Measurements from ENCODE around the gene TAGLN2.
A peak's percentile ranks its signal among the peaks of the same experiment; 100 is the strongest.

TAGLN2 gene

DNA sequence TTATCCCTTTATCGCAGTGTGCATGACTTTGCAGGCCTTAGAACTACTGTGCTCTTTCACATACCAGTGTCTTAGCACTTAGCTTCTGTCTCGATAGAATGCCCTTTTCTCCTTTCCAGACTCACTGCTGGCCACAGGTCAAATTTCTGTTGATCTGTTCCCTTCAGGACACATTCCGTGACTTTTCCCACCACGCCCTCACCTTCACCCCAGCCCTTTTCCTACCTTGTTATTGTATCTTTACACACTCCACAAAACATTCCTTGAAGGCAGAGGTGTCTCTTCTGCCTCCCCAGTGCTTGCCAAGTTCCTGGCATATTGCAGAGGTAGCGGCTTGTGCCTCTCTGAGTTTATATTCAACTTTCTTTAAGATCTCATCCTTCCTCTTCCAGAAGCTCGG lies 23.8 kb upstream of the TAGLN2 start:
- TF ChIP-seq, protein P1, sequence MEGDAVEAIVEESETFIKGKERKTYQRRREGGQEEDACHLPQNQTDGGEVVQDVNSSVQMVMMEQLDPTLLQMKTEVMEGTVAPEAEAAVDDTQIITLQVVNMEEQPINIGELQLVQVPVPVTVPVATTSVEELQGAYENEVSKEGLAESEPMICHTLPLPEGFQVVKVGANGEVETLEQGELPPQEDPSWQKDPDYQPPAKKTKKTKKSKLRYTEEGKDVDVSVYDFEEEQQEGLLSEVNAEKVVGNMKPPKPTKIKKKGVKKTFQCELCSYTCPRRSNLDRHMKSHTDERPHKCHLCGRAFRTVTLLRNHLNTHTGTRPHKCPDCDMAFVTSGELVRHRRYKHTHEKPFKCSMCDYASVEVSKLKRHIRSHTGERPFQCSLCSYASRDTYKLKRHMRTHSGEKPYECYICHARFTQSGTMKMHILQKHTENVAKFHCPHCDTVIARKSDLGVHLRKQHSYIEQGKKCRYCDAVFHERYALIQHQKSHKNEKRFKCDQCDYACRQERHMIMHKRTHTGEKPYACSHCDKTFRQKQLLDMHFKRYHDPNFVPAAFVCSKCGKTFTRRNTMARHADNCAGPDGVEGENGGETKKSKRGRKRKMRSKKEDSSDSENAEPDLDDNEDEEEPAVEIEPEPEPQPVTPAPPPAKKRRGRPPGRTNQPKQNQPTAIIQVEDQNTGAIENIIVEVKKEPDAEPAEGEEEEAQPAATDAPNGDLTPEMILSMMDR (IDR thresholded peaks at IDR 0.05; ENCODE audit: low read depth, low read length), result no peak
- no peak overlapping the region for H3K4me3 ChIP-seq (ENCODE audit: low read depth, low read length)

DNA sequence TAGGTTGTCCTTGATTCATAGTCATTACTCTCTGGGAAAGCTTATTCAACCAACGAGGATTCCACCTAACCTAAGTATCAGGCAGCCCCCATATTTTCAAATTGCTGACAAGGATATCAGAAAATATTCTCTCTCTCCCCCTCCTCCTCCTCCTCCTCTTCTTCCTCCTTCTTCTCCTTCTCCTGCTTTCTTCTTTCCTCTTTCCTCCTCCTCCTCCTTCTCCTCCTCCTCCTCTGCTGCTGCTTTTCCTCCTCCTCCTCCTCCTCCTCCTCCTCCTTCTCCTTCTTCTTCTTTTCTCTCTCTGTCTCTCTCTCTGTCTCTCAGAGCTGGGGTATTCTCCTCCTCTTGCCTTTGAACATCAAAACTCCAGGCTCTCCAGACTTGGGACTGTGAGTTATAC lies 22.6 kb upstream of the TAGLN2 start:
- TF ChIP-seq, protein P1 (IDR thresholded peaks at IDR 0.05; ENCODE audit: low read depth, low read length), result no peak
- no peak overlapping the region for H3K4me3 ChIP-seq (ENCODE audit: low read depth, low read length)

DNA sequence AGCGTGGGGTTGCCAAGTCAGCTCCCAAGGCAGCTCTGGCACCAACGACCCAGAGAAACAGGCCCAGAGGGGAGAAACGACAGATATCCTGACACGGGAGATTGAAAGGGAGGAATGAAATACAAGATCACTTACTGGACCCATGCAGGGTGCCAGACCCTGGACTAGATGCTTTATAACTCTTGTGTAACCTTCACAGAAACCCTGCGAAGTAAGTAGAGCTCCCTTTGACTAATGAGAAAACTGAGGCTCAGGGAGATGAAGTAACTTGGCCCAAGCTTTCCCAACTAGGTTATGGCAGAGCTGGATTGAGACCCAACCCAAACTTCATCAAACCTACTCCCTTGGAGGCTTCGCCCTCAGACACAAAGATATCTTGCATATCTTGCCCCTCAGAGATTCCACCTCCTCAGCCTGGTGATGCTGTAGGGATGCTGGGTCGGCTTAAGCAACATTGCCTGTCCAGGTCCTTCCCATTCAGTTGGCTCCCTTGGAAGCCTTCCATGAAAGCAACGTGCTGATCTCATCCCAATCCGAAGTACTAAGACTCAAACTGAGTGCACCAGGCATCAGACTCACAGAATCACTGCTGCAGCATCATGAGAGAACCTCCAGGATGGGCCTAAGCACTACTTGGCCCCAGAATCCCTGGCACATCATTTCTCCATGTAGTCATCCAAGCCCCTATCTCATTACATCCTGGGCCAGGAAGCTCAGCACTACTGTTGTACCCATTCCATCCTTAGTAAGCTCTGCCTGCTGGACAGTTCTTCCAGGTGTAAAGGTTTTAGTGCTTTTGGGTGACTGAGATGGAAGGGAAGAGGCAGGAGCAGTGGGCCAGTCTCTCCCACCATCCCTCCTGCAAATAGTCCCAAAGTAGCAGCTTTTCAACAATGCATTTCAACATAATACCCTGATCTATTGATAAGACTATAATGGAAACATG lies 21.2 kb upstream of the TAGLN2 start:
- H3K4me3 ChIP-seq (ENCODE audit: low read depth, low read length), result no peak overlapping the region
- TF ChIP-seq, protein P1 (IDR thresholded peaks at IDR 0.05; ENCODE audit: low read depth, low read length), result no peak

DNA sequence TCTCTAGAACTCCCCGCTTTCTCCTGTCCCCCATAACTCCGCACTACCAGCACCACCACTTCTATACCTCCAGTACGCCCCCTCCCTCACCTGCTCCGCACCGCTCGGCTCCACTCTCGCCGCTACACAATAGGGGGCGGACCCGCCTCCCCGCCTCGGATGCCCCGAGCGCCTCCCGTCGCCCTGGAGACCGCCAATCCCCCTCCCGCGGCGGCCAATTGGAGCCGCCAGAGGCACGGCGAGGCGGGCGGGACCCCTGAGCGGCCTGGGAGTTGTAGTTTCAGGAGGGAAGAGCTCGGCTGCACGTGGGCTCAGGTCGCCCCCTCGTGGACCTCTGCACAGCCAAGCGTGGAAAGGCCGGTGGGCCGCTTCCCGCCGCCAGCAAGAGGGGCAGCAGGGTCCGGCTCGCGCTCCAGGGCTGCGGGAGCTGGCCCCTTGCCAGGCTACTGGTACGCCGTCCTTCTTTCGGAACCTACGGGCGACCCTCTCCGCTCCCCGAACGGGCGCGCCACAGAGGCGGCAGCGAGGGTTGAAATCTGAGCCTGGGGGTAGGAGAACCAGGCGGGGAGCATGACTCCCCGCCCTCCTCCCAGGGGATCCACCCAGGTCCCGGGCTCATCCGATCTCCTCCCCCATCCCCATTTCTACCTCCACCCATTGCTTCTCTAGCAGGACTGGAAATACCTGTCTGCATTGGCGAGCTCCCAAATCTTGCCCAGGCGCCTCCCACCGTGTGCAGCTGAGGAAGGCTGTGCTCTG lies 20.4 kb upstream of the TAGLN2 start, which contains the start of gene IGSF9:
Gene IGSF9, minus strand, starts transcription at position 131 of the 759 bp plus-strand sequence. CDS start 2,159 bp downstream, outside the sequence.
- TF ChIP-seq, protein P1 (IDR thresholded peaks at IDR 0.05; ENCODE audit: low read depth, low read length), result no peak
- peak within 1 kb of the TSS; percentile 17; the same call in 1 of the 2 replicates for H3K4me3 ChIP-seq (ENCODE audit: low read depth, low read length)

DNA sequence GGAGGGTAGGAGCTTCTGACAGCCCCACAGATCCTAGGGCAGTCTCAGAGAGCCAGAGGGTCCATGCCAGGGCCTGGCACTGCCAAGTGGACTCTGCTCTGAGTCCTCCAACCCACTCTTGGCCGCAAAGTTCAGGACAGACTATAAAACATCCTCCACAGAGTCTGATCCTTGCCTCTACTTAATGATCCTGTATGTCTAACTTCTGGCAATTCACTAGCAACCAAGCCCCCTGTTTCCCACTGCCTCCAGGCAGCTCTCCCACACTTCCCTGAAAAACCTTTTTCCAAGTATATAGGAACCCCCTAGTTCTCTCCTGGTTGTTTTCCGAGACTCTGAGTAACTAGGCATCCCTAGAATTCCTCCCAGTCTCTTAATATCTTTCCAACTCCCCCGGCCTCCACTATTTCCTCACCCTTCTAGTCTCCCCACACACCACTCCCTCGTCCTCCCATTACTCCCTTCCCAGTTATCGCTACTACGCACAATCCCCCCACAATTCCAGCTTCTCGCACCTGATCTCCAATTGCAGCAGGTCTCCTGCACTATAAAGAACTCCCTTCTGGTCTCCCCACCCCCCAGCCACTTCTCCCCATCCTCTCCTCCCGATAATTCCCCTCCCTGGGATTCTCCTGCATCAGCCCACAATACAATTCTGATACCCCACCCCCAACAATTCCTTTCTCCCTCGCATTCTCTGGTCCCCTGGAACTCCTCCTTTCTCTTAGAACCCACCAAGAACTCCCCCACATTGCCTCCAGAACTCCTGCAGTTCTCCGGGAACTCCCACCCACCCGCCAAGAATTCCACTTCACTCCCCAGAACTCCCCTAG lies 19.5 kb upstream of the TAGLN2 start:
- H3K4me3 ChIP-seq (ENCODE audit: low read depth, low read length), result no peak overlapping the region; the same call in 1 of the 2 replicates
- TF ChIP-seq, protein P1 (IDR thresholded peaks at IDR 0.05; ENCODE audit: low read depth, low read length), result no peak

DNA sequence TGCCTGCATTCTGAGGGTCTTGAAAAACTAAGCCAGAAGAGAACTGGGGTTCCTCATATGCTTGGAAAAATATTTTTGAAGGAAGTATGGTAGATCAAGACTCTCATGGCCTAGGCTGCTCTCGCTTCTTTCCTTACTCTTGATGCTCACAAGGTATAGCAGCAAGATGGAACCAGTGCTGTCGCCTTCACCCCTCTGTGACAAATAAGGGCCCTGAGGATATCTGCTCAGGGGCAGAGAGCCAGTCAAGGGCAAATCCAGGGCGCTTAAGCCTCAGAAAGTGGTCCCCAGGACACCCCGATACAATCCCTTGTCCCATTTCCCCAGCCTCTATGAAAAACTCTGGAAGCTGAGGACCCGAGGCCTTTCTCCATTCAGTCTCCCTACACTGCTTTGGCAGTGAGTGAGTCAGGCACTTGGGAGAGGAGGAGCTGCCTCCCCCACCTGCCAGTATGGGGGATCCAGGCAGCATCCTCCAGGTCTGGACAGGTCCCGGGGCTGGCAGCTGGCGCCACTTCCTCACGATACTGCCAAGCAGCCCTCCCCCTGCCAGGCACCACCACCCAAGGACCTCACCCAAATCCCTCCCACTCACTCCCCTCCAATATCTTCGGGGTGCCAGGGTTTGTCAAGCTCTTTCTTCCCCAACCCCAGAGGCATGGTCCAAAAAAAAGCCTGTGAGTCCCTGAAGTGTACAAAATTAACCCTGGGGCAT lies 18.8 kb upstream of the TAGLN2 start:
- H3K4me3 ChIP-seq (ENCODE audit: low read depth, low read length), result no peak overlapping the region
- TF ChIP-seq, protein P1 (IDR thresholded peaks at IDR 0.05; ENCODE audit: low read depth, low read length), result no peak

All from WI38 (cell line).